ENCODE data around the gene UQCC3.
"Not testable (repeated sequence)": the region's sequence is repeated elsewhere in the genome, so short reads cannot be mapped to it uniquely, and the experiment has no call there.

Gene UQCC3

GRCh38 chr11:62665599-62666258, 5.7 kb upstream of the UQCC3 start:
- peak; percentile 38 for DNase-seq

- no peak for DNase-seq
Measured at GRCh38 chr11:62666259-62666926, 5.1 kb upstream of the UQCC3 start.

- DNase-seq: no peak
Measured at GRCh38 chr11:62667460-62667859, 4.0 kb upstream of the UQCC3 start.

GRCh38 chr11:62669420-62670161, 1.9 kb upstream of the UQCC3 start:
- no peak for DNase-seq

GRCh38 chr11:62671236-62671607, 251 bp upstream of the UQCC3 start:
- no peak for DNase-seq

- DNase-seq: no peak
Measured at GRCh38 chr11:62673196-62673525, 1.7 kb downstream of the UQCC3 start.

- not testable (repeated sequence) for DNase-seq
Measured at GRCh38 chr11:62675415-62675814, 3.9 kb downstream of the UQCC3 start.

GRCh38 chr11:62676698-62677097, 5.2 kb downstream of the UQCC3 start:
- DNase-seq: no peak

GRCh38 chr11:62677156-62677555, 5.7 kb downstream of the UQCC3 start:
- DNase-seq: no peak

GRCh38 chr11:62677714-62678113, 6.2 kb downstream of the UQCC3 start:
- DNase-seq: no peak

- DNase-seq: no peak
Measured at GRCh38 chr11:62678433-62678769, 6.9 kb downstream of the UQCC3 start.

GRCh38 chr11:62678770-62679696, 7.6 kb downstream of the UQCC3 start, which contains the start of gene UBXN1:
Gene UBXN1, minus strand, starts transcription at chr11:62679073. Its CDS starts 150 bp downstream, at chr11:62678923.
- DNase-seq: peak; percentile 74

- no peak for DNase-seq
Measured at GRCh38 chr11:62680825-62681240, 9.4 kb downstream of the UQCC3 start.

- no peak for DNase-seq
Measured at GRCh38 chr11:62682518-62682917, 11.0 kb downstream of the UQCC3 start.

GRCh38 chr11:62687508-62688396, 16.3 kb downstream of the UQCC3 start:
- DNase-seq: no peak

GRCh38 chr11:62688491-62688890, 17.0 kb downstream of the UQCC3 start:
- no peak for DNase-seq

GRCh38 chr11:62689421-62690183, 18.1 kb downstream of the UQCC3 start, which contains the start of gene LRRN4CL:
Gene LRRN4CL, minus strand, starts transcription at chr11:62689530. Its CDS starts 1,022 bp downstream, at chr11:62688508.
- DNase-seq: no peak

- not testable (repeated sequence) for DNase-seq
Measured at GRCh38 chr11:62693624-62694023, 22.2 kb downstream of the UQCC3 start.

GRCh38 chr11:62694455-62695167, 23.1 kb downstream of the UQCC3 start:
- no peak for DNase-seq

GRCh38 chr11:62702246-62702645, 30.8 kb downstream of the UQCC3 start:
- no peak for DNase-seq

Measured in activated gamma-delta T cell (primary cell).